ENCODE measurements around the gene OR1J1.

OR1J1 gene

DNA sequence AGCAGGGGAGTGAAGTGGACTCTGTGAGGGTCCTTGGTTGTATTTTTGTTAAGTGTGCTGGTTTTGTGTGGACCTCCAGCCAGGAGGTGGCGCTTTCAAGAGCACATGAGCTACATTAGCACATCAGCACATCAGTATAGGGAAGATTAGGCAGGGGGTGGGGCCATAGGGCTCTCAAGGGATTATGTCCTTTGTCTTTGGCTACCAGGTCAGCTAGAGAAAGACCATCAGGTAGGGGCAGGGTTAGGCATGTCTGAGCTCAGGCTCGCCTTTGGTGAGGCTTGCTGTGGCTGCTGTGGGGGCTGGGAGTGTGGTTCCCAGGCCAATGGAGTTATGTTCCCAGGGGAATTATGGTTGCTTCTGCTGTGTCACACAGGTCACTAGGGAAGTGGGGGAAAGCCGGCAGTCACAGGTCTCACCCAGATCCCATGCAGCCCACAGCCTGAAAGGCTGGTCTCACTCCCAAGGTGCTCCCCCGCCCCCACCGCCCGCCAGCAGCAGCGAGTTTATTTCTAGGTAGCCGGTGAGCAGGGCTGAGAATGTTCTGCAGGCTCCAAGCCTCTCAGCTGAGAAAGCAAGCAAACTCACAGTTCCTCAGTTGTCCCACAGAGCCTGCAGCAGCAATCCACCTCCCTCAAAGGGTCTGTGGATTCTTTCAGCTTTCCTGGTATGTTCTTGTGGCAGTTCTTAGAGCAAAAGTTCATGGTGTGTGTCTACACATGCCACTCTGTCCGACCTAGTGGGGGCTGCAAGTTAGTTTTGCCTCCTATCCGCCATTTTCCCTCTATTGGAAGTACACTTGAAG, 13.7 kb downstream of the OR1J1 start:
- Histone ChIP-seq H3K4me3 (ENCODE audit: low read length in 2 of 2) (peak overlapping the region in 1 of 2 donors; percentile 31), H2BK15ac (ENCODE audit: low read length) (no peak overlapping the region), H3K9ac (ENCODE audit: low read depth, low read length, poor library complexity) (no peak overlapping the region), H4K8ac (ENCODE audit: low read depth, low read length) (no peak overlapping the region), H3K4me2 (ENCODE audit: insufficient read depth, low read length, poor library complexity, severe bottlenecking) (no peak overlapping the region), H2AFZ (ENCODE audit: low read length) (peak overlapping the region; percentile 83), H3K36me3 (replicated peaks in 1 of 2; ENCODE audit: control insufficient read depth in 2 of 2, insufficient read depth in 2 of 2, low read length in 2 of 2) (no peaks in the 10 kb centered on the region), H3K18ac (ENCODE audit: low read length) (peak overlapping the region; percentile 41), H2BK12ac (ENCODE audit: low read length) (no peak overlapping the region), H3K4ac (ENCODE audit: low read length) (no peak overlapping the region), H3K27ac (replicated peaks; ENCODE audit: low read length) (no peak overlapping the region), H2BK5ac (ENCODE audit: low read length) (no peak overlapping the region), H3K14ac (ENCODE audit: low read length) (peak overlapping the region; percentile 57), H3K23ac (ENCODE audit: low read depth, low read length, poor library complexity) (peak overlapping the region; percentile 57), H3K4me1 (ENCODE audit: control insufficient read depth in 2 of 2, insufficient read depth in 1 of 2, low read depth in 1 of 2, low read length in 2 of 2) (no peaks in the 10 kb centered on the region), H2AK5ac (ENCODE audit: low read depth, low read length) (no peak overlapping the region), H3K27me3 (ENCODE audit: control insufficient read depth in 3 of 3, insufficient read depth in 3 of 3, low read depth in 1 of 3, low read length in 3 of 3) (peaks cover 0 to 8% (median 0%) of the 10 kb centered on the region in 3 experiments), H4K91ac (ENCODE audit: low read depth, low read length, poor library complexity) (no peak overlapping the region), H3K79me1 (ENCODE audit: low read depth, low read length) (no peaks in the 10 kb centered on the region), H3K9me3 (replicated peaks in 1 of 2; ENCODE audit: control insufficient read depth in 2 of 2, insufficient read depth in 1 of 2, low read depth in 1 of 2, low read length in 2 of 2) (no peaks in the 10 kb centered on the region), H2BK120ac (ENCODE audit: low read depth, low read length) (no peak overlapping the region)
- no CpG with 5 or more reads among the region's 10 CpGs for WGBS, 2 donors (ENCODE audit: extremely low coverage in 2 of 2, insufficient read length in 2 of 2, insufficient replicate concordance in 1 of 2)
- no peak for DNase-seq (ENCODE audit: low spot score)

DNA sequence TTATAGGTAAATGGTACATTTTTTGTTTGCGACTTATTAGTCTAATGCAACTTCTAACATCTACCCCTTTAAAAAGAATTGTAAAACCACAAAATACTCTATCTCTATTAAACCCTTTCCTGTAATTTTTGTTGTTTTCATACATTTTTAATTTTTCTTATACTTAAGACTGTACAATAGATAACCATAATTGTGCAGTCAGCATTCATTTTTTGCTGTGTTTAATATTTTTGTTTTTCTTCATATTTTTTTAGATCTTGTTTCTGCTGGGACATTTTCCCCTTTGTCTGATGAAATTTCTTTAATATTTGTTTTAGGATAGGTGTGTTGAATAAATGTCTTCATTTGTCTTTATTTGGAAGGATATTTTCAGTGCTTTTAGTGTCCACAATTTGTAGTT, 19.9 kb downstream of the OR1J1 start:
- no peak overlapping the region for H2BK12ac ChIP-seq (ENCODE audit: low read length)
- H4K8ac ChIP-seq (ENCODE audit: low read depth, low read length), result no peak overlapping the region
- no peak overlapping the region for H3K9ac ChIP-seq (ENCODE audit: low read depth, low read length, poor library complexity)
- no peak overlapping the region for H3K4me2 ChIP-seq (ENCODE audit: insufficient read depth, low read length, poor library complexity, severe bottlenecking)
- no peak overlapping the region for H3K23ac ChIP-seq (ENCODE audit: low read depth, low read length, poor library complexity)
- H3K4me3 ChIP-seq (ENCODE audit: low read length in 2 of 2), result no peak overlapping the region
- no peak for DNase-seq (ENCODE audit: low spot score)
- no peak overlapping the region for H2BK15ac ChIP-seq (ENCODE audit: low read length)
- no peak overlapping the region for H3K14ac ChIP-seq (ENCODE audit: low read length)
- H2BK120ac ChIP-seq (ENCODE audit: low read depth, low read length), result no peak overlapping the region
- H3K79me1 ChIP-seq (ENCODE audit: low read depth, low read length), result no peaks in the 10 kb centered on the region
- H3K18ac ChIP-seq (ENCODE audit: low read length), result no peak overlapping the region
- H3K27ac ChIP-seq (replicated peaks; ENCODE audit: low read length), result no peak overlapping the region
- no peak overlapping the region for H2BK5ac ChIP-seq (ENCODE audit: low read length)
- no peak overlapping the region for H2AK5ac ChIP-seq (ENCODE audit: low read depth, low read length)
- no peak overlapping the region for H4K91ac ChIP-seq (ENCODE audit: low read depth, low read length, poor library complexity)
- H3K36me3 ChIP-seq (replicated peaks in 1 of 2; ENCODE audit: control insufficient read depth in 2 of 2, insufficient read depth in 2 of 2, low read length in 2 of 2), result no peaks in the 10 kb centered on the region
- H3K9me3 ChIP-seq (replicated peaks in 1 of 2; ENCODE audit: control insufficient read depth in 2 of 2, insufficient read depth in 1 of 2, low read depth in 1 of 2, low read length in 2 of 2), result no peaks in the 10 kb centered on the region
- no peaks in the 10 kb centered on the region for H3K4me1 ChIP-seq (ENCODE audit: control insufficient read depth in 2 of 2, insufficient read depth in 1 of 2, low read depth in 1 of 2, low read length in 2 of 2)
- WGBS, 2 donors (ENCODE audit: extremely low coverage in 2 of 2, insufficient read length in 2 of 2, insufficient replicate concordance in 1 of 2), result no CpG with 5 or more reads among the region's 1 CpG
- no peak overlapping the region for H2AFZ ChIP-seq (ENCODE audit: low read length)
- no peak overlapping the region for H3K4ac ChIP-seq (ENCODE audit: low read length)
- H3K27me3 ChIP-seq (ENCODE audit: control insufficient read depth in 3 of 3, insufficient read depth in 3 of 3, low read depth in 1 of 3, low read length in 3 of 3), result no peaks in the 10 kb centered on the region

DNA sequence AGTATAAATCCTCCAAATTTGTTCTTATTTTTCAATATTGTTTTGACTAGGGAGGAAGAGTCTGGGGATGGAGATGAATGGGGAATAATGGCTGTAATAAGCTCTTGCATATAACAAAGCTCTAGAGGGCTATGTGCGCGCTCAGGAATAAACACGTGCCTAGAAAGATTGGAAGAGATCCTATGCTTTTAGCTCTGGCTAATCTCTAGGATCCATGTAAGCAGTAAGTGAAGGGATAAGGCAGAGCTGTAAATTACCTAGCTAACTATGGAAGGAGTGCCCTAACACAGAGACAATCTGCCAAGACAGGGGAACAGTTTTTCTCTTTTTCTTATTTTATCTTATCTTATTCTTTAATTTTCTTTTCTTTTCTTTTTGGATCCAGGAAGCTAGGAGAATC, 21.6 kb downstream of the OR1J1 start:
- no peak overlapping the region for H3K18ac ChIP-seq (ENCODE audit: low read length)
- H3K4ac ChIP-seq (ENCODE audit: low read length), result no peak overlapping the region
- no peak overlapping the region for H2BK15ac ChIP-seq (ENCODE audit: low read length)
- H2AFZ ChIP-seq (ENCODE audit: low read length), result no peak overlapping the region
- no peaks in the 10 kb centered on the region for H3K36me3 ChIP-seq (replicated peaks in 1 of 2; ENCODE audit: control insufficient read depth in 2 of 2, insufficient read depth in 2 of 2, low read length in 2 of 2)
- H3K9ac ChIP-seq (ENCODE audit: low read depth, low read length, poor library complexity), result no peak overlapping the region
- H2AK5ac ChIP-seq (ENCODE audit: low read depth, low read length), result no peak overlapping the region
- H3K4me3 ChIP-seq (ENCODE audit: low read length in 2 of 2), result no peak overlapping the region
- no peak overlapping the region for H2BK12ac ChIP-seq (ENCODE audit: low read length)
- H3K4me2 ChIP-seq (ENCODE audit: insufficient read depth, low read length, poor library complexity, severe bottlenecking), result peak overlapping the region; percentile 14
- H4K8ac ChIP-seq (ENCODE audit: low read depth, low read length), result no peak overlapping the region
- no peaks in the 10 kb centered on the region for H3K79me1 ChIP-seq (ENCODE audit: low read depth, low read length)
- H3K23ac ChIP-seq (ENCODE audit: low read depth, low read length, poor library complexity), result no peak overlapping the region
- no CpG with 5 or more reads among the region's 3 CpGs for WGBS, 2 donors (ENCODE audit: extremely low coverage in 2 of 2, insufficient read length in 2 of 2, insufficient replicate concordance in 1 of 2)
- no peak overlapping the region for H2BK5ac ChIP-seq (ENCODE audit: low read length)
- H3K27me3 ChIP-seq (ENCODE audit: control insufficient read depth in 3 of 3, insufficient read depth in 3 of 3, low read depth in 1 of 3, low read length in 3 of 3), result no peaks in the 10 kb centered on the region
- no peak overlapping the region for H4K91ac ChIP-seq (ENCODE audit: low read depth, low read length, poor library complexity)
- no peaks in the 10 kb centered on the region for H3K9me3 ChIP-seq (replicated peaks in 1 of 2; ENCODE audit: control insufficient read depth in 2 of 2, insufficient read depth in 1 of 2, low read depth in 1 of 2, low read length in 2 of 2)
- no peak overlapping the region for H3K14ac ChIP-seq (ENCODE audit: low read length)
- no peak overlapping the region for H3K27ac ChIP-seq (replicated peaks; ENCODE audit: low read length)
- H3K4me1 ChIP-seq (ENCODE audit: control insufficient read depth in 2 of 2, insufficient read depth in 1 of 2, low read depth in 1 of 2, low read length in 2 of 2), result no peaks in the 10 kb centered on the region
- no peak for DNase-seq (ENCODE audit: low spot score)
- H2BK120ac ChIP-seq (ENCODE audit: low read depth, low read length), result no peak overlapping the region

- DNase-seq (ENCODE audit: low spot score), result no peak
- Histone ChIP-seq H2BK120ac (ENCODE audit: low read depth, low read length) (no peak overlapping the region), H2BK5ac (ENCODE audit: low read length) (no peak overlapping the region), H2BK12ac (ENCODE audit: low read length) (no peak overlapping the region), H3K4me2 (ENCODE audit: insufficient read depth, low read length, poor library complexity, severe bottlenecking) (no peak overlapping the region), H4K91ac (ENCODE audit: low read depth, low read length, poor library complexity) (no peak overlapping the region), H2AK5ac (ENCODE audit: low read depth, low read length) (no peak overlapping the region), H3K4me1 (ENCODE audit: control insufficient read depth in 2 of 2, insufficient read depth in 1 of 2, low read depth in 1 of 2, low read length in 2 of 2) (no peaks in the 10 kb centered on the region), H2BK15ac (ENCODE audit: low read length) (no peak overlapping the region), H3K23ac (ENCODE audit: low read depth, low read length, poor library complexity) (no peak overlapping the region), H3K36me3 (replicated peaks in 1 of 2; ENCODE audit: control insufficient read depth in 2 of 2, insufficient read depth in 2 of 2, low read length in 2 of 2) (no peaks in the 10 kb centered on the region), H3K9me3 (replicated peaks in 1 of 2; ENCODE audit: control insufficient read depth in 2 of 2, insufficient read depth in 1 of 2, low read depth in 1 of 2, low read length in 2 of 2) (peaks cover 0 to 2% of the 10 kb centered on the region in 2 donors), H3K18ac (ENCODE audit: low read length) (no peak overlapping the region), H3K79me1 (ENCODE audit: low read depth, low read length) (no peaks in the 10 kb centered on the region), H3K27me3 (ENCODE audit: control insufficient read depth in 3 of 3, insufficient read depth in 3 of 3, low read depth in 1 of 3, low read length in 3 of 3) (no peaks in the 10 kb centered on the region), H2AFZ (ENCODE audit: low read length) (no peak overlapping the region), H3K14ac (ENCODE audit: low read length) (no peak overlapping the region), H3K27ac (replicated peaks; ENCODE audit: low read length) (no peak overlapping the region), H3K4ac (ENCODE audit: low read length) (no peak overlapping the region), H4K8ac (ENCODE audit: low read depth, low read length) (no peak overlapping the region), H3K9ac (ENCODE audit: low read depth, low read length, poor library complexity) (no peak overlapping the region), H3K4me3 (ENCODE audit: low read length in 2 of 2) (no peak overlapping the region)
- WGBS, 2 donors (ENCODE audit: extremely low coverage in 2 of 2, insufficient read length in 2 of 2, insufficient replicate concordance in 1 of 2), result no CpG with 5 or more reads among the region's 2 CpGs
Observed at GRCh38 chr9:122453677-122454135, 24.0 kb downstream of the OR1J1 start.
